SK-N-SH (cell line): ENCODE results near the gene CAPN5. TPM values are rescaled to one million over a fixed set of nuclear protein-coding genes. Genes with fewer than 3 reads are reported as not detected.

Experiments used
- CTCF ChIA-PET: fragments of 300-600, 350-600 bp; formaldehyde crosslinking; extraction: SDS; loops from one replicate; lab custom pipeline; 2021; lab: Yijun Ruan, JAX
- POLR2A ChIA-PET: fragments of 350-600 bp; sonication (Branson Sonifier 250); formaldehyde crosslinking; extraction: SDS; loops from one replicate; lab custom pipeline; 2020; ENCODE audit warnings: antibody characterized with exemption, inconsistent platforms; lab: Yijun Ruan, JAX
- DNase-seq: peaks from one replicate; pipeline ENCODE4 v3.0.0; 2012
- H2AFZ ChIP-seq: fragments of 200-600 bp; sonication (generic); 2 replicates; pipeline ENCODE4 v1.8.1; 2016; ENCODE audit warnings: antibody characterized with exemption, mild to moderate bottlenecking, low read depth
- H3F3A ChIP-seq: fragments of 200-600 bp; sonication (generic); replicated peaks from 2 replicates; pipeline ENCODE3; 2016; ENCODE audit warnings: antibody characterized with exemption, mild to moderate bottlenecking; ENCODE audit not compliant: insufficient read depth
- H3K27ac ChIP-seq, 2 experiments: fragments of 200-500 bp in 1 of 2; fragments of 200-600 bp in 1 of 2; sonication (Bioruptor generic) in 1 of 2; sonication (generic), shearing (Covaris generic) in 1 of 2; 2 replicates each; pipeline versions ENCODE4 v1.5.1 to v1.6.1; 2014 to 2016; ENCODE audit warnings: low read depth in 2 of 2, inconsistent platforms in 1 of 2, low read length in 1 of 2, mild to moderate bottlenecking in 1 of 2, mixed read lengths in 1 of 2
- H3K27me3 ChIP-seq: fragments of 200-600 bp; sonication (generic), shearing (Covaris generic); 2 replicates; pipeline ENCODE4 v1.6.1; 2016; ENCODE audit warnings: mixed run types; ENCODE audit not compliant: insufficient read depth
- H3K36me3 ChIP-seq, 2 experiments: fragments of 200-500 bp in 1 of 2; fragments of 200-600 bp in 1 of 2; sonication (Bioruptor generic) in 1 of 2; sonication (generic) in 1 of 2; replicated peaks in 1 of 2; 2 replicates each; pipeline versions ENCODE3 to v1.5.1; 2014 to 2016; ENCODE audit warnings: low read length in 1 of 2, mild to moderate bottlenecking in 1 of 2; ENCODE audit not compliant: insufficient read depth in 2 of 2, control insufficient read depth in 1 of 2
- H3K4me1 ChIP-seq, 2 experiments: fragments of 200-500 bp in 1 of 2; fragments of 200-600 bp in 1 of 2; sonication (Bioruptor generic) in 1 of 2; sonication (generic), shearing (Covaris generic) in 1 of 2; 2 replicates each; pipeline versions ENCODE4 v1.5.1 to v1.6.1; 2014 to 2016; ENCODE audit warnings: low read depth in 1 of 2, low read length in 1 of 2, mixed run types in 1 of 2; ENCODE audit not compliant: insufficient read depth in 2 of 2, control insufficient read depth in 1 of 2
- H3K4me2 ChIP-seq: fragments of 200-600 bp; sonication (generic), shearing (Covaris generic); 2 replicates; pipeline ENCODE4 v1.6.1; 2017; ENCODE audit warnings: mixed run types
- H3K4me3 ChIP-seq, 2 experiments: fragments of 200-500 bp in 1 of 2; fragments of 200-600 bp in 1 of 2; sonication (Bioruptor generic) in 1 of 2; sonication (generic), shearing (Covaris generic) in 1 of 2; 2 replicates each; pipeline versions ENCODE4 v1.5.1 to v1.8.1; 2014 to 2016; ENCODE audit warnings: low read depth in 2 of 2, inconsistent platforms in 1 of 2, low read length in 1 of 2, mild to moderate bottlenecking in 1 of 2, mixed read lengths in 1 of 2, moderate library complexity in 1 of 2
- H3K79me2 ChIP-seq: fragments of 200-600 bp; sonication (generic); 2 replicates; pipeline ENCODE4 v1.8.1; 2017; ENCODE audit warnings: mild to moderate bottlenecking; ENCODE audit not compliant: insufficient read depth
- H3K9ac ChIP-seq: fragments of 200-600 bp; sonication (generic); 2 replicates; pipeline ENCODE4 v1.6.1; 2017; ENCODE audit warnings: mixed run types
- H3K9me2 ChIP-seq: fragments of 200-600 bp; sonication (generic); 2 replicates; pipeline ENCODE4 v1.6.1; 2017; ENCODE audit warnings: mixed run types
- H3K9me3 ChIP-seq: fragments of 200-600 bp; sonication (generic); 2 replicates; pipeline ENCODE4 v1.6.1; 2017; ENCODE audit warnings: mixed run types, mild to moderate bottlenecking, moderate library complexity
- H4K20me1 ChIP-seq: fragments of 200-600 bp; sonication (generic); 2 replicates; pipeline ENCODE4 v1.6.1; 2017; ENCODE audit warnings: mild to moderate bottlenecking, mixed run types; ENCODE audit not compliant: insufficient read depth
- CHD2 ChIP-seq: fragments of 150-350 bp; IDR thresholded peaks from 2 replicates; pipeline ENCODE4 v1.6.1; 2018; ENCODE audit warnings: low read length; ENCODE audit not compliant: partially characterized antibody
- ELF1 ChIP-seq: IDR thresholded peaks from 2 replicates; pipeline ENCODE4 v1.4.0; 2012
- EP300 ChIP-seq, 2 experiments: IDR thresholded peaks; 2 replicates each; pipeline versions ENCODE4 v1.4.0 to v1.6.1; 2012; ENCODE audit warnings: borderline replicate concordance in 1 of 2, low read depth in 1 of 2, low read length in 1 of 2
- EZH2phosphoT487 ChIP-seq: fragments of 200-600 bp; sonication (generic); IDR thresholded peaks from 2 replicates; pipeline ENCODE4 v1.6.1; 2017; ENCODE audit warnings: low read depth, mixed run types, mild to moderate bottlenecking, antibody characterized with exemption, moderate library complexity, borderline replicate concordance
- FOSL2 ChIP-seq: IDR thresholded peaks from 2 replicates; pipeline ENCODE4 v1.4.0; 2012; ENCODE audit warnings: low read depth, mild to moderate bottlenecking, moderate library complexity, borderline replicate concordance
- FOXM1 ChIP-seq: IDR thresholded peaks from 2 replicates; pipeline ENCODE4 v1.4.0; 2012; ENCODE audit warnings: low read depth, mild to moderate bottlenecking
- GABPA ChIP-seq: IDR thresholded peaks from 2 replicates; pipeline ENCODE4 v1.4.0; 2012; ENCODE audit warnings: low read depth, mild to moderate bottlenecking
- GATA2 ChIP-seq: sonication (generic); formaldehyde crosslinking; IDR thresholded peaks from 2 replicates; pipeline ENCODE4 v1.5.0; 2020; ENCODE audit warnings: mild to moderate bottlenecking, missing genetic modification reagents
- JUND ChIP-seq: IDR thresholded peaks from 2 replicates; pipeline ENCODE4 v1.4.0; 2012
- MEF2A ChIP-seq: IDR thresholded peaks from 2 replicates; pipeline ENCODE4 v1.4.0; 2012; ENCODE audit warnings: low read depth, borderline replicate concordance
- MXI1 ChIP-seq: IDR thresholded peaks from 2 replicates; pipeline ENCODE4 v1.6.1; 2012; ENCODE audit warnings: mild to moderate bottlenecking, low read depth, low read length, improper control_type of control experiment
- NFIC ChIP-seq: IDR thresholded peaks from 2 replicates; pipeline ENCODE4 v1.4.0; 2012; ENCODE audit warnings: borderline replicate concordance
- POLR2AphosphoS5 ChIP-seq: IDR thresholded peaks from 2 replicates; pipeline ENCODE4 v1.6.1; 2012; ENCODE audit warnings: low read depth, low read length
- RAD21 ChIP-seq: IDR thresholded peaks from 2 replicates; pipeline ENCODE4 v1.6.1; 2012; ENCODE audit warnings: mild to moderate bottlenecking, low read length
- RFX5 ChIP-seq: IDR thresholded peaks from 2 replicates; pipeline ENCODE4 v1.6.1; 2012; ENCODE audit warnings: mild to moderate bottlenecking, improper control_type of control experiment, low read length
- RXRA ChIP-seq: IDR thresholded peaks from 2 replicates; pipeline ENCODE4 v1.4.0; 2012; ENCODE audit warnings: low read depth, mild to moderate bottlenecking, borderline replicate concordance
- SMC3 ChIP-seq: IDR thresholded peaks from 2 replicates; pipeline ENCODE4 v1.6.1; 2012; ENCODE audit warnings: low read depth, low read length, improper control_type of control experiment
- TAF1 ChIP-seq: IDR thresholded peaks from 2 replicates; pipeline ENCODE4 v1.6.1; 2012; ENCODE audit warnings: low read depth, mild to moderate bottlenecking, low read length, moderate library complexity, borderline replicate concordance
- TCF12 ChIP-seq: IDR thresholded peaks from 2 replicates; pipeline ENCODE4 v1.4.0; 2012
- TEAD4 ChIP-seq: IDR thresholded peaks from 2 replicates; pipeline ENCODE4 v1.4.0; 2012; ENCODE audit warnings: mild to moderate bottlenecking, borderline replicate concordance; ENCODE audit not compliant: insufficient read depth
- YY1 ChIP-seq: IDR thresholded peaks from 2 replicates; pipeline ENCODE4 v1.4.0; 2012; ENCODE audit warnings: low read depth, mild to moderate bottlenecking
- WGBS: methylation state at CpG from one replicate; pipeline ENCODE4 v1.1.6; 2017; ENCODE audit warnings: low lambda C conversion rate; 5-methylcytosine and 5-hydroxymethylcytosine counted together
- polyA plus RNA-seq, 3 experiments: library from polyadenylated mRNA; depleted of rRNA; stranded (reverse); fragments of >200 nt; gene quantifications; 2 replicates each; pipeline ENCODE4 v1.2.3, GENCODE V29; 2012
- TF ChIP-seq, protein P1 (sequence below): IDR thresholded peaks from 2 replicates; pipeline ENCODE4; 2012
- TF ChIP-seq, protein P2 (sequence below): fragments of 150-350 bp; IDR thresholded peaks from 2 replicates; pipeline ENCODE4 v1.6.1; 2017; ENCODE audit warnings: antibody characterized with exemption, low read length, low read depth, borderline replicate concordance
- TF ChIP-seq, protein P3 (sequence below): fragments of 150-350 bp; IDR thresholded peaks from 2 replicates; pipeline ENCODE4 v1.6.1; 2016; ENCODE audit warnings: mild to moderate bottlenecking, low read depth, low read length

The CAPN5 gene
- polyA plus RNA-seq, 1 of the 3 experiments (the other 2 are of a cell fraction), result 33.1 TPM

DNA sequence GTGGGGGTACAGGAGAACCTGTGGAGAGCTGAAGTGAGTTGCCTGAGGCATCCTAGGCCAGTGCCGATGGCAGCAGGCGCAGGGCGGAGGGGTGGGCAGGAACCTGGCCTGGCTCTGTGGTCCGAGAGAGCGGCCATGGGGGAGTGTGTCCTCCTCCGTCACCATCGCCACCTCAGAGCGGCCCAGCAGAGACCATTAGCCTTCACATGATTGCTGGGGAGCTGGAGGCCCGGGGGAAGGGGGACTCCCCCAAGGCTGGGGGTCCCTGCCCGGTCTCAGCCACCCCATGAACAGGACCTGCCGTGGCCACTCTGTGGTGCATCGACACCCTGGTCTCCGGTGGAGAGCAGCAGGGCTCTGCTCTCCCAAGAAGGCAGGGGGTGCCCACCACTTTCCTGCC is 40.0 kb downstream of the CAPN5 start:
- Histone ChIP-seq H3K79me2 (peaks cover 10% of the 10 kb centered on the region; the same call in 1 of the 2 replicates), H3K9me2 (no peaks in the 10 kb centered on the region), H4K20me1 (no peaks in the 10 kb centered on the region), H2AFZ (no peak overlapping the region), H3F3A (peaks cover 16% of the 10 kb centered on the region), H3K27me3 (no peaks in the 10 kb centered on the region), H3K27ac (peak overlapping the region in 1 of 2 experiments; percentile 82; a peak in 1 of 4 replicates), H3K9ac (no peak overlapping the region), H3K36me3 (peaks cover 0 to 4% of the 10 kb centered on the region in 2 experiments), H3K4me2 (0 out of 2 replicates have a peak overlapping the region, but pooled peaks have one; percentile 68), H3K9me3 (no peaks in the 10 kb centered on the region), H3K4me3 (no peak overlapping the region), H3K4me1 (peaks cover 32 to 44% of the 10 kb centered on the region in 2 experiments; a peak in 3 of 4 replicates)
- no peak for DNase-seq
- 80% methylated on average over 1 of the region's 13 CpGs for whole genome bisulfite sequencing
- TF ChIP-seq, protein P1, sequence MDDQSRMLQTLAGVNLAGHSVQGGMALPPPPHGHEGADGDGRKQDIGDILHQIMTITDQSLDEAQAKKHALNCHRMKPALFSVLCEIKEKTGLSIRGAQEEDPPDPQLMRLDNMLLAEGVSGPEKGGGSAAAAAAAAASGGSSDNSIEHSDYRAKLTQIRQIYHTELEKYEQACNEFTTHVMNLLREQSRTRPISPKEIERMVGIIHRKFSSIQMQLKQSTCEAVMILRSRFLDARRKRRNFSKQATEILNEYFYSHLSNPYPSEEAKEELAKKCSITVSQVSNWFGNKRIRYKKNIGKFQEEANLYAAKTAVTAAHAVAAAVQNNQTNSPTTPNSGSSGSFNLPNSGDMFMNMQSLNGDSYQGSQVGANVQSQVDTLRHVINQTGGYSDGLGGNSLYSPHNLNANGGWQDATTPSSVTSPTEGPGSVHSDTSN, result no peak
- no peak for TF ChIP-seq RAD21
- TF ChIP-seq GABPA, result no peak
- no peak for TF ChIP-seq CHD2
- no peak for TF ChIP-seq RFX5
- ChIA-PET CTCF (interaction anchor here (0.7 to 8.8 kb wide), 10 partner anchors 8 to 187 kb away, joined by 3 to 78 read pairs (median 9); partner anchors contain the start of gene MYO7A), POLR2A (interaction anchor here (1.0 kb wide), 1 partner anchor 33 kb away, joined by 3 read pairs; no protein-coding TSS in a partner anchor)

DNA sequence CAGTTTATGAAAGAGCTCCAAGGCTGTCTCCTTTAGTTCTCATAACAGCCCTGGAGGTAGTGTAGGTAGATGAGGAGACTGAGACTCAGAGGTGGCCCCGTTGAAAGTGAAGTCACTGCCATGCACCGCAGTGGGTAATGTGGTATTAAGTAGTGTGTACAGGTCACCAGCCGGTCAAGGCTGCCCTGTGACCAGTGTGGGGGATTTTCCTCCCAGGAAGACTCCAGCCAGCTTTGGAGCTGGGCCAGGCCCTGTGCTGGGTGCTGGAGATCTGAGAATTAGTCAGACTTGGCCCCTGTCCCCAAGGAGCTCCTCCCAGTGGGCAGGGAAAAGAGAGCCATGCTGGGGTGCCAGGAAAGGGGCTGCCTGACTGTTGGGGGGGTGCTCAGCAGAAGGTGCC is 41.2 kb downstream of the CAPN5 start:
- Histone ChIP-seq H3K4me1 (peaks cover 32 to 44% of the 10 kb centered on the region in 2 experiments; a peak in 3 of 4 replicates), H3K27me3 (no peaks in the 10 kb centered on the region), H3F3A (peaks cover 16% of the 10 kb centered on the region), H2AFZ (no peak overlapping the region), H4K20me1 (no peaks in the 10 kb centered on the region), H3K4me3 (no peak overlapping the region), H3K9me3 (no peaks in the 10 kb centered on the region), H3K79me2 (peaks cover 10% of the 10 kb centered on the region; the same call in 1 of the 2 replicates), H3K36me3 (peaks cover 0 to 4% of the 10 kb centered on the region in 2 experiments), H3K9ac (peak overlapping the region; percentile 7; the same call in 1 of the 2 replicates), H3K27ac (peak overlapping the region in 1 of 2 experiments; percentile 82; a peak in 3 of 4 replicates), H3K4me2 (peak overlapping the region; percentile 68), H3K9me2 (no peaks in the 10 kb centered on the region)
- no peak for DNase-seq
- 0% methylated on average over 3 of the region's 3 CpGs for WGBS
- POLR2A ChIA-PET, result no interaction called here
- CTCF ChIA-PET, result interaction anchor here (0.7 to 8.8 kb wide), 9 partner anchors 11 to 86 kb away, joined by 3 to 78 read pairs (median 6); partner anchors contain the start of gene MYO7A
- peak; percentile 99 for TF ChIP-seq RXRA
- peak; percentile 71 for TF ChIP-seq TCF12
- no peak for TF ChIP-seq RFX5
- peak in 1 of 2 experiments; percentile 55; a peak in 1 of 4 replicates for TF ChIP-seq EP300 (IDR thresholded peaks at IDR 0.05; ENCODE audit: borderline replicate concordance in 1 of 2, low read depth in 1 of 2, low read length in 1 of 2)
- TF ChIP-seq, protein P2, sequence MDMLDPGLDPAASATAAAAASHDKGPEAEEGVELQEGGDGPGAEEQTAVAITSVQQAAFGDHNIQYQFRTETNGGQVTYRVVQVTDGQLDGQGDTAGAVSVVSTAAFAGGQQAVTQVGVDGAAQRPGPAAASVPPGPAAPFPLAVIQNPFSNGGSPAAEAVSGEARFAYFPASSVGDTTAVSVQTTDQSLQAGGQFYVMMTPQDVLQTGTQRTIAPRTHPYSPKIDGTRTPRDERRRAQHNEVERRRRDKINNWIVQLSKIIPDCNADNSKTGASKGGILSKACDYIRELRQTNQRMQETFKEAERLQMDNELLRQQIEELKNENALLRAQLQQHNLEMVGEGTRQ, result no peak
- no peak for TF ChIP-seq GATA2 (CRISPR knock-in tag)
- TF ChIP-seq CHD2, result no peak
- TF ChIP-seq JUND, result no peak; the same call in 1 of the 2 replicates
- no peak for TF ChIP-seq RAD21
- TF ChIP-seq EZH2phosphoT487, result no peak
- TF ChIP-seq ELF1, result 0 out of 2 replicates have a peak, but pooled peaks have one; percentile 12
- TF ChIP-seq FOSL2, result peak; percentile 48; the same call in 1 of the 2 replicates
- no peak for TF ChIP-seq YY1
- no peak for TF ChIP-seq MXI1
- TF ChIP-seq NFIC, result peak; percentile 97
- TF ChIP-seq GABPA, result no peak
- no peak for TF ChIP-seq FOXM1
- no peak for TF ChIP-seq MEF2A
- peak; percentile 41; the same call in 1 of the 2 replicates for TF ChIP-seq POLR2AphosphoS5
- TF ChIP-seq TEAD4, result no peak
- no peak for TF ChIP-seq SMC3
- TF ChIP-seq, protein P3, sequence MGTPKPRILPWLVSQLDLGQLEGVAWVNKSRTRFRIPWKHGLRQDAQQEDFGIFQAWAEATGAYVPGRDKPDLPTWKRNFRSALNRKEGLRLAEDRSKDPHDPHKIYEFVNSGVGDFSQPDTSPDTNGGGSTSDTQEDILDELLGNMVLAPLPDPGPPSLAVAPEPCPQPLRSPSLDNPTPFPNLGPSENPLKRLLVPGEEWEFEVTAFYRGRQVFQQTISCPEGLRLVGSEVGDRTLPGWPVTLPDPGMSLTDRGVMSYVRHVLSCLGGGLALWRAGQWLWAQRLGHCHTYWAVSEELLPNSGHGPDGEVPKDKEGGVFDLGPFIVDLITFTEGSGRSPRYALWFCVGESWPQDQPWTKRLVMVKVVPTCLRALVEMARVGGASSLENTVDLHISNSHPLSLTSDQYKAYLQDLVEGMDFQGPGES, result no peak
- TF ChIP-seq TAF1, result no peak
